GM23338 (cell line): ENCODE data around the gene TNK2. TPM values are rescaled to one million over a fixed set of nuclear protein-coding genes. Genes with fewer than 3 reads are reported as not detected.

ENCODE experiments used
- ATAC-seq: fragments of 200-7000 bp; cut with Tn5 transposase; 3 replicates; pipeline ENCODE4 v1.9.1; 2020
- DNase-seq: peaks from one replicate; pipeline ENCODE4 v3.0.0-alpha.2; 2015; ENCODE audit warnings: low spot score
- H2AFZ ChIP-seq: fragments of 200-600 bp; sonication (generic); 2 replicates; pipeline ENCODE4 v1.8.0; 2016; ENCODE audit warnings: antibody characterized with exemption, mild to moderate bottlenecking, moderate library complexity
- H3F3A ChIP-seq: fragments of 200-600 bp; sonication (generic); replicated peaks from 2 replicates; pipeline ENCODE4 v1.8.0; 2017; ENCODE audit warnings: antibody characterized with exemption, mixed run types, low read depth
- H3K27ac ChIP-seq: fragments of 200-600 bp; sonication (generic); 2 replicates; pipeline ENCODE4 v1.6.1; 2016; ENCODE audit warnings: low read depth
- H3K27me3 ChIP-seq: fragments of 200-600 bp; sonication (generic); 2 replicates; pipeline ENCODE4 v1.8.0; 2016; ENCODE audit warnings: mild to moderate bottlenecking, mixed run types, moderate library complexity; ENCODE audit not compliant: insufficient read depth
- H3K36me3 ChIP-seq: fragments of 200-600 bp; sonication (generic); 2 replicates; pipeline ENCODE4 v1.8.0; 2016; ENCODE audit warnings: mild to moderate bottlenecking; ENCODE audit not compliant: insufficient read depth
- H3K4me1 ChIP-seq: fragments of 200-600 bp; sonication (generic); 2 replicates; pipeline ENCODE4 v1.8.0; 2016; ENCODE audit warnings: mild to moderate bottlenecking, moderate library complexity; ENCODE audit not compliant: insufficient read depth
- H3K4me2 ChIP-seq: fragments of 200-600 bp; sonication (generic); 2 replicates; pipeline ENCODE4 v1.7.1; 2017; ENCODE audit warnings: mixed run types
- H3K4me3 ChIP-seq: fragments of 200-600 bp; sonication (generic); 2 replicates; pipeline ENCODE4 v1.6.1; 2016; ENCODE audit warnings: mixed run types
- H3K79me2 ChIP-seq: fragments of 200-600 bp; sonication (generic); replicated peaks from 2 replicates; pipeline ENCODE4 v1.8.0; 2017; ENCODE audit warnings: mild to moderate bottlenecking; ENCODE audit not compliant: insufficient read depth
- H3K9me2 ChIP-seq: fragments of 200-600 bp; sonication (generic); 2 replicates; pipeline ENCODE4 v1.8.0; 2017; ENCODE audit not compliant: insufficient read depth
- H4K20me1 ChIP-seq: fragments of 200-600 bp; sonication (generic); replicated peaks from 2 replicates; pipeline ENCODE4 v1.8.0; 2017; ENCODE audit warnings: mild to moderate bottlenecking; ENCODE audit not compliant: insufficient read depth
- H3K27ac Mint-ChIP-seq: 2 replicates; pipeline ENCODE4 v1.8.0; 2020; ENCODE audit warnings: inconsistent platforms, mild to moderate bottlenecking, moderate library complexity, mixed read lengths
- H3K27me3 Mint-ChIP-seq: 3 replicates; pipeline ENCODE4 v1.8.0; 2022; ENCODE audit warnings: low read depth, mild to moderate bottlenecking, moderate library complexity, mixed read lengths, inconsistent platforms; ENCODE audit not compliant: insufficient read depth, poor library complexity
- H3K36me3 Mint-ChIP-seq: 3 replicates; pipeline ENCODE4 v1.8.0; 2021; ENCODE audit warnings: low read depth, mild to moderate bottlenecking, inconsistent platforms, moderate library complexity, mixed read lengths
- H3K4me1 Mint-ChIP-seq: 3 replicates; pipeline ENCODE4 v1.8.0; 2020; ENCODE audit warnings: mild to moderate bottlenecking, inconsistent platforms, mixed read lengths
- H3K4me3 Mint-ChIP-seq: 3 replicates; pipeline ENCODE4 v1.8.0; 2021; ENCODE audit warnings: moderate library complexity, mild to moderate bottlenecking, inconsistent platforms, mixed read lengths
- H3K9me3 Mint-ChIP-seq: 3 replicates; pipeline ENCODE4 v1.8.0; 2020; ENCODE audit warnings: moderate library complexity, mild to moderate bottlenecking, inconsistent platforms, mixed read lengths
- EZH2phosphoT487 ChIP-seq: fragments of 200-600 bp; sonication (generic); IDR thresholded peaks from one replicate; pipeline ENCODE4 v1.8.1; 2018; ENCODE audit warnings: antibody characterized with exemption; ENCODE audit not compliant: unreplicated experiment
- POLR2AphosphoS5 ChIP-seq: IDR thresholded peaks from 2 replicates; pipeline ENCODE4 v1.6.1; 2016; ENCODE audit warnings: antibody characterized with exemption, low read depth
- STAT1 ChIP-seq: IDR thresholded peaks from one replicate; pipeline ENCODE4 v1.6.1; 2016; ENCODE audit warnings: antibody characterized with exemption; ENCODE audit not compliant: unreplicated experiment
- ZNF331 ChIP-seq: fragments of 250-450 bp; sonication (Bioruptor Pico); IDR thresholded peaks from 2 replicates; pipeline ENCODE4 v1.5.0; 2020; ENCODE audit warnings: low read depth, mild to moderate bottlenecking, moderate library complexity
- polyA plus RNA-seq: library from polyadenylated mRNA; unstranded; fragments of >200 nt; fragmentation: Nextera tagmentation; extraction: Ambion mirVana; gene quantifications from 2 replicates; pipeline ENCODE4 v1.2.1, GENCODE V29; 2016
- total RNA-seq: library from RNA; depleted of rRNA; stranded (reverse); fragments of >200 nt; shearing (Covaris generic); gene quantifications from 2 replicates; pipeline ENCODE4 v1.2.3, GENCODE V29; 2014
- TF ChIP-seq, protein P1 (sequence below): fragments of 250-450 bp; sonication (Bioruptor Pico); IDR thresholded peaks from 2 replicates; pipeline ENCODE4 v1.5.0; 2020; ENCODE audit warnings: mild to moderate bottlenecking, moderate library complexity
- TF ChIP-seq, protein P2 (sequence below): IDR thresholded peaks from 2 replicates; pipeline ENCODE4 v1.6.1; 2016; ENCODE audit warnings: antibody characterized with exemption
- TF ChIP-seq, protein P3 (sequence below): IDR thresholded peaks from one replicate; pipeline ENCODE4 v1.6.1; 2018; ENCODE audit warnings: antibody characterized with exemption; ENCODE audit not compliant: unreplicated experiment

TNK2 gene
- total and polyA plus RNA-seq, 2 experiments from 2014 or later, result 10.0 to 22.5 TPM

DNA sequence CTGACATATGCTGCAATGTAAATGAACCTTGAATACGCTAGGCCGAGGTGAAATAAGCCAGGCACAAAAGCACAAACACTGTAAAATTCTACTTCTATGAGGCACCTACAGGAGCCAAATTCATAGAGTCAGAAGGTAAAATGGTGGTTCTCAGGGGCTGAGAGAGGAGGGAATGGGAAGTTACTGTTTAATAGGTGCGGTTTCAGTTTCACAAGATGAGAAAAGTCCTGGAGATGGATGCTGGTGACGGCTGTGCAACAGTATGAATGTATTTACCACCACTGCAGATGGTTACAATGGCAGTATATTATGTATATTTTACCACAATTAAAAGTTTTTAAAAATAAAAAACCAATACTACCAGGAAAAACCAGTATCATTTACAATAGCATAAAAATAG, 4.0 kb downstream of the TNK2 start (continued):
- TF ChIP-seq, protein P1, sequence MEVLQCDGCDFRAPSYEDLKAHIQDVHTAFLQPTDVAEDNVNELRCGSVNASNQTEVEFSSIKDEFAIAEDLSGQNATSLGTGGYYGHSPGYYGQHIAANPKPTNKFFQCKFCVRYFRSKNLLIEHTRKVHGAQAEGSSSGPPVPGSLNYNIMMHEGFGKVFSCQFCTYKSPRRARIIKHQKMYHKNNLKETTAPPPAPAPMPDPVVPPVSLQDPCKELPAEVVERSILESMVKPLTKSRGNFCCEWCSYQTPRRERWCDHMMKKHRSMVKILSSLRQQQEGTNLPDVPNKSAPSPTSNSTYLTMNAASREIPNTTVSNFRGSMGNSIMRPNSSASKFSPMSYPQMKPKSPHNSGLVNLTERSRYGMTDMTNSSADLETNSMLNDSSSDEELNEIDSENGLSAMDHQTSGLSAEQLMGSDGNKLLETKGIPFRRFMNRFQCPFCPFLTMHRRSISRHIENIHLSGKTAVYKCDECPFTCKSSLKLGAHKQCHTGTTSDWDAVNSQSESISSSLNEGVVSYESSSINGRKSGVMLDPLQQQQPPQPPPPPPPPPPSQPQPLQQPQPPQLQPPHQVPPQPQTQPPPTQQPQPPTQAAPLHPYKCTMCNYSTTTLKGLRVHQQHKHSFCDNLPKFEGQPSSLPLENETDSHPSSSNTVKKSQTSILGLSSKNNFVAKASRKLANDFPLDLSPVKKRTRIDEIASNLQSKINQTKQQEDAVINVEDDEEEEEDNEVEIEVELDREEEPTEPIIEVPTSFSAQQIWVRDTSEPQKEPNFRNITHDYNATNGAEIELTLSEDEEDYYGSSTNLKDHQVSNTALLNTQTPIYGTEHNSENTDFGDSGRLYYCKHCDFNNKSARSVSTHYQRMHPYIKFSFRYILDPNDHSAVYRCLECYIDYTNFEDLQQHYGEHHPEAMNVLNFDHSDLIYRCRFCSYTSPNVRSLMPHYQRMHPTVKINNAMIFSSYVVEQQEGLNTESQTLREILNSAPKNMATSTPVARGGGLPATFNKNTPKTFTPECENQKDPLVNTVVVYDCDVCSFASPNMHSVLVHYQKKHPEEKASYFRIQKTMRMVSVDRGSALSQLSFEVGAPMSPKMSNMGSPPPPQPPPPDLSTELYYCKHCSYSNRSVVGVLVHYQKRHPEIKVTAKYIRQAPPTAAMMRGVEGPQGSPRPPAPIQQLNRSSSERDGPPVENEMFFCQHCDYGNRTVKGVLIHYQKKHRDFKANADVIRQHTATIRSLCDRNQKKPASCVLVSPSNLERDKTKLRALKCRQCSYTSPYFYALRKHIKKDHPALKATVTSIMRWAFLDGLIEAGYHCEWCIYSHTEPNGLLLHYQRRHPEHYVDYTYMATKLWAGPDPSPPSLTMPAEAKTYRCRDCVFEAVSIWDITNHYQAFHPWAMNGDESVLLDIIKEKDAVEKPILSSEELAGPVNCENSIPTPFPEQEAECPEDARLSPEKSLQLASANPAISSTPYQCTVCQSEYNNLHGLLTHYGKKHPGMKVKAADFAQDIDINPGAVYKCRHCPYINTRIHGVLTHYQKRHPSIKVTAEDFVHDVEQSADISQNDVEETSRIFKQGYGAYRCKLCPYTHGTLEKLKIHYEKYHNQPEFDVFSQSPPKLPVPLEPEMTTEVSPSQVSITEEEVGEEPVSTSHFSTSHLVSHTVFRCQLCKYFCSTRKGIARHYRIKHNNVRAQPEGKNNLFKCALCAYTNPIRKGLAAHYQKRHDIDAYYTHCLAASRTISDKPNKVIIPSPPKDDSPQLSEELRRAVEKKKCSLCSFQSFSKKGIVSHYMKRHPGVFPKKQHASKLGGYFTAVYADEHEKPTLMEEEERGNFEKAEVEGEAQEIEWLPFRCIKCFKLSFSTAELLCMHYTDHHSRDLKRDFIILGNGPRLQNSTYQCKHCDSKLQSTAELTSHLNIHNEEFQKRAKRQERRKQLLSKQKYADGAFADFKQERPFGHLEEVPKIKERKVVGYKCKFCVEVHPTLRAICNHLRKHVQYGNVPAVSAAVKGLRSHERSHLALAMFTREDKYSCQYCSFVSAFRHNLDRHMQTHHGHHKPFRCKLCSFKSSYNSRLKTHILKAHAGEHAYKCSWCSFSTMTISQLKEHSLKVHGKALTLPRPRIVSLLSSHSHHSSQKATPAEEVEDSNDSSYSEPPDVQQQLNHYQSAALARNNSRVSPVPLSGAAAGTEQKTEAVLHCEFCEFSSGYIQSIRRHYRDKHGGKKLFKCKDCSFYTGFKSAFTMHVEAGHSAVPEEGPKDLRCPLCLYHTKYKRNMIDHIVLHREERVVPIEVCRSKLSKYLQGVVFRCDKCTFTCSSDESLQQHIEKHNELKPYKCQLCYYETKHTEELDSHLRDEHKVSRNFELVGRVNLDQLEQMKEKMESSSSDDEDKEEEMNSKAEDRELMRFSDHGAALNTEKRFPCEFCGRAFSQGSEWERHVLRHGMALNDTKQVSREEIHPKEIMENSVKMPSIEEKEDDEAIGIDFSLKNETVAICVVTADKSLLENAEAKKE (CRISPR knock-in tag), result no peak
- TF ChIP-seq ZNF331 (CRISPR knock-in tag) (no peak), POLR2AphosphoS5 (no peak), EZH2phosphoT487 (no peak)
- TF ChIP-seq, protein P2, sequence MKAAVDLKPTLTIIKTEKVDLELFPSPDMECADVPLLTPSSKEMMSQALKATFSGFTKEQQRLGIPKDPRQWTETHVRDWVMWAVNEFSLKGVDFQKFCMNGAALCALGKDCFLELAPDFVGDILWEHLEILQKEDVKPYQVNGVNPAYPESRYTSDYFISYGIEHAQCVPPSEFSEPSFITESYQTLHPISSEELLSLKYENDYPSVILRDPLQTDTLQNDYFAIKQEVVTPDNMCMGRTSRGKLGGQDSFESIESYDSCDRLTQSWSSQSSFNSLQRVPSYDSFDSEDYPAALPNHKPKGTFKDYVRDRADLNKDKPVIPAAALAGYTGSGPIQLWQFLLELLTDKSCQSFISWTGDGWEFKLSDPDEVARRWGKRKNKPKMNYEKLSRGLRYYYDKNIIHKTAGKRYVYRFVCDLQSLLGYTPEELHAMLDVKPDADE, result no peak

DNA sequence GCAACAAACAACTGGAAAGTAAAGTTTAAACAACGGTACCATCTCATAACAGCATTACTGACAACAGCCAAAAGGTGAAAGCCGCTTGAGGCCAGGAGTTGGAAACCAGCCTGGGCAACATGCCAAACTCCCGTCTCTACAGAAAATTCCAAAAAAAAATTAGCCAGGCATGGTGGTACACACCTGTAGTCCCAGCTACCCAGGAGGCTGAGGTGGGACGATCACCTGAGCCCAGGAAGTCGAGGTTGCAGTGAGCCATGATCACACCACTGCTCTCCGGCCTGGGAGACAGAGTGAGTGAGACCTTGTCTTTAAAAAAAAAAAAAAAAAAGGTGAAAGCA, 4.4 kb downstream of the TNK2 start:
- Histone ChIP-seq H3K4me3 (no peak overlapping the region), H3K27me3 (peaks cover 5% of the 10 kb centered on the region; the same call in 1 of the 2 replicates), H4K20me1 (peaks cover 35% of the 10 kb centered on the region), H3K4me2 (no peak overlapping the region), H3K79me2 (peaks cover 80% of the 10 kb centered on the region), H3K9me2 (no peaks in the 10 kb centered on the region), H3K36me3 (no peaks in the 10 kb centered on the region), H2AFZ (no peak overlapping the region), H3F3A (0 out of 2 replicates have a peak, but pooled peaks cover 3% of the 10 kb centered on the region), H3K4me1 (peaks cover 14% of the 10 kb centered on the region), H3K27ac (no peak overlapping the region)
- peaks cover 14% of the 10 kb centered on the region for H3K27me3 Mint-ChIP-seq
- no peak for ATAC-seq
- DNase-seq, result no peak
- H3K9me3 Mint-ChIP-seq, result no peaks in the 10 kb centered on the region
- no peak overlapping the region for H3K27ac Mint-ChIP-seq
- H3K4me1 Mint-ChIP-seq, result peaks cover 19% of the 10 kb centered on the region
- no peaks in the 10 kb centered on the region; the same call in 2 of the 3 replicates for H3K36me3 Mint-ChIP-seq
- no peak overlapping the region for H3K4me3 Mint-ChIP-seq
- no peak for TF ChIP-seq STAT1
- TF ChIP-seq, protein P3, sequence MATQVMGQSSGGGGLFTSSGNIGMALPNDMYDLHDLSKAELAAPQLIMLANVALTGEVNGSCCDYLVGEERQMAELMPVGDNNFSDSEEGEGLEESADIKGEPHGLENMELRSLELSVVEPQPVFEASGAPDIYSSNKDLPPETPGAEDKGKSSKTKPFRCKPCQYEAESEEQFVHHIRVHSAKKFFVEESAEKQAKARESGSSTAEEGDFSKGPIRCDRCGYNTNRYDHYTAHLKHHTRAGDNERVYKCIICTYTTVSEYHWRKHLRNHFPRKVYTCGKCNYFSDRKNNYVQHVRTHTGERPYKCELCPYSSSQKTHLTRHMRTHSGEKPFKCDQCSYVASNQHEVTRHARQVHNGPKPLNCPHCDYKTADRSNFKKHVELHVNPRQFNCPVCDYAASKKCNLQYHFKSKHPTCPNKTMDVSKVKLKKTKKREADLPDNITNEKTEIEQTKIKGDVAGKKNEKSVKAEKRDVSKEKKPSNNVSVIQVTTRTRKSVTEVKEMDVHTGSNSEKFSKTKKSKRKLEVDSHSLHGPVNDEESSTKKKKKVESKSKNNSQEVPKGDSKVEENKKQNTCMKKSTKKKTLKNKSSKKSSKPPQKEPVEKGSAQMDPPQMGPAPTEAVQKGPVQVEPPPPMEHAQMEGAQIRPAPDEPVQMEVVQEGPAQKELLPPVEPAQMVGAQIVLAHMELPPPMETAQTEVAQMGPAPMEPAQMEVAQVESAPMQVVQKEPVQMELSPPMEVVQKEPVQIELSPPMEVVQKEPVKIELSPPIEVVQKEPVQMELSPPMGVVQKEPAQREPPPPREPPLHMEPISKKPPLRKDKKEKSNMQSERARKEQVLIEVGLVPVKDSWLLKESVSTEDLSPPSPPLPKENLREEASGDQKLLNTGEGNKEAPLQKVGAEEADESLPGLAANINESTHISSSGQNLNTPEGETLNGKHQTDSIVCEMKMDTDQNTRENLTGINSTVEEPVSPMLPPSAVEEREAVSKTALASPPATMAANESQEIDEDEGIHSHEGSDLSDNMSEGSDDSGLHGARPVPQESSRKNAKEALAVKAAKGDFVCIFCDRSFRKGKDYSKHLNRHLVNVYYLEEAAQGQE, result no peak
